Breast epithelium (tissue), 3 donors: Measurements from ENCODE around the gene SLC6A11. TPM values are rescaled to one million over a fixed set of nuclear protein-coding genes. Genes with fewer than 3 reads are reported as not detected.

Experiments
- total RNA-seq, 3 donors: library from RNA; depleted of rRNA; stranded (reverse); fragments of >200 nt; gene quantifications; one replicate each; pipeline ENCODE4 v1.1.0, GENCODE V29; 2016

The SLC6A11 gene
- total RNA-seq, 3 donors from 2014 or later = under 0.01 to 0.15 TPM; not detected in 1

Other genes starting within 250 kb of the SLC6A11 start
- under 1 TPM; under 0.01 to 0.32 (median 0.29) TPM for gene SLC6A1, start 176.5 kb downstream of the SLC6A11 start, total RNA-seq